Measurements from ENCODE around the gene LINC00237. TPM values are rescaled to one million over a fixed set of nuclear protein-coding genes. Genes with fewer than 3 reads are reported as not detected.

Gene LINC00237
- total RNA-seq: not detected in 2 replicates

GRCh38 chr20:21106171-21107017 lies at the start of gene LINC00237:
Gene LINC00237 (minus strand): TSS chr20:21106358.

GRCh38 chr20:21125849-21126580 lies 19.9 kb upstream of the LINC00237 start, which contains the start of gene KIZ:
Gene KIZ (plus strand): TSS chr20:21126082. CDS start chr20:21126116, 34 bp downstream.

Other genes starting within 250 kb of the LINC00237 start
- gene KIZ, start 19.7 kb upstream of the LINC00237 start, total RNA-seq: 5.8 and 28.5 TPM in 2 replicates
- gene XRN2, start 197.0 kb upstream of the LINC00237 start, total RNA-seq: 62.5 and 75.2 TPM in 2 replicates